Astrocyte of the spinal cord (primary cell): ENCODE data around the gene LMF2.

Source experiments
- DNase-seq: peaks from one replicate; pipeline ENCODE4 v3.0.0; 2011; ENCODE audit warnings: low read depth, low spot score
- H3K4me3 ChIP-seq: 2 replicates; pipeline ENCODE4 v1.5.1; 2011; ENCODE audit warnings: low read depth, mild to moderate bottlenecking, low read length, moderate library complexity
- CTCF ChIP-seq: IDR thresholded peaks from 2 replicates; pipeline ENCODE4 v1.5.1; 2012; ENCODE audit warnings: low read depth, mild to moderate bottlenecking, low read length, inconsistent platforms
- in situ Hi-C: cut with HindIII; loops from 2 replicates; pipeline ENCODE4 v1.10.0; 2017; ENCODE audit warnings: low sequenced_read_pairs

Gene LMF2

GRCh38 chr22:50548040-50548920, 40.8 kb upstream of the LMF2 start:
- no peak for TF ChIP-seq CTCF
- no peak for DNase-seq
- in situ Hi-C loops = no loop called here
- H3K4me3 ChIP-seq = no peak overlapping the region

GRCh38 chr22:50547263-50547985, 39.9 kb upstream of the LMF2 start:
- no peak overlapping the region for H3K4me3 ChIP-seq
- no peak for DNase-seq
- in situ Hi-C loops = no loop called here
- no peak for TF ChIP-seq CTCF

GRCh38 chr22:50546326-50547262, 39.1 kb upstream of the LMF2 start:
- no peak for TF ChIP-seq CTCF

GRCh38 chr22:50545522-50546325, 38.2 kb upstream of the LMF2 start, which contains the start of gene KLHDC7B:
Gene KLHDC7B (plus strand): TSS chr22:50545899. CDS start chr22:50546244, 345 bp downstream.
- no peak within 1 kb of the TSS for H3K4me3 ChIP-seq
- no peak for DNase-seq
- in situ Hi-C loops = no loop called here
- peak; percentile 11 for TF ChIP-seq CTCF

More at GRCh38 chr22:50546326-50547262, 39.1 kb upstream of the LMF2 start:
- no peak overlapping the region for H3K4me3 ChIP-seq
- no peak for DNase-seq
- in situ Hi-C loops = no loop called here

- no peak overlapping the region for H3K4me3 ChIP-seq
- no peak for TF ChIP-seq CTCF
- no peak for DNase-seq
- in situ Hi-C loops = no loop called here
Observed at GRCh38 chr22:50544746-50545253, 37.3 kb upstream of the LMF2 start.
